ENCODE measurements around the gene RALGAPA1.
"Not testable (repeated sequence)": the region's sequence is repeated elsewhere in the genome, so short reads cannot be mapped to it uniquely, and the experiment has no call there.

RALGAPA1 gene

DNA sequence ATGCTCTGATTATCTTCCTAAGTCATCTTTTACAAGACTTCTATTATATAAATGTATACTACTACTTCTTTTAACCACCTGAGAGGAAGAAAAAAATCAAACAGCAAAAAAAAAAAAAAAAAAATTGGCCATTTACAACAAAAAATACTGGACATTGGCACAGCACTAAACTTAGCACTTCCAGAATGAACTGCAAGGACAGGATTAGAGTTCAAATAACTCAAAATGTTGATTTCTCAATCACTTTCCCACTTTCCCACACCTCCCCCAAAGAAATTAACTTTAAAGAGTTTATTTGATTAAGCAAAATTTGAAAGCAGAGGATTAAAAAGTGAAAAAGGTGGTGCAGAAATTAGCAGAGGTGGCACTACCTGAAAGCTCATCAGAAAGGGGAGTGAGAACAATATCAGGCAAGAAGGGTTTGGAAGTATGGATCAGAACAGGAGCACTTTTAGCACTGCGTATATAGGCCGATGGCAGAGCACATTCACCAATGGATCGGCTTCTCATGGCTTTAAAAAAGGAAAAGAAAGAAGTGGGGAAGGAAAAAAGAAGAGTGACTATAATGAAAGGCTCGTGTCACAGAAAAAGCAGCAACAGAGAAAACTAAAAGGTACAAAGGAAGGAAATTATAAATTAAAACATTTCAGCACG is 109.2 kb downstream of the RALGAPA1 start:
- DNase-seq (ENCODE audit: low read depth): no peak

DNA sequence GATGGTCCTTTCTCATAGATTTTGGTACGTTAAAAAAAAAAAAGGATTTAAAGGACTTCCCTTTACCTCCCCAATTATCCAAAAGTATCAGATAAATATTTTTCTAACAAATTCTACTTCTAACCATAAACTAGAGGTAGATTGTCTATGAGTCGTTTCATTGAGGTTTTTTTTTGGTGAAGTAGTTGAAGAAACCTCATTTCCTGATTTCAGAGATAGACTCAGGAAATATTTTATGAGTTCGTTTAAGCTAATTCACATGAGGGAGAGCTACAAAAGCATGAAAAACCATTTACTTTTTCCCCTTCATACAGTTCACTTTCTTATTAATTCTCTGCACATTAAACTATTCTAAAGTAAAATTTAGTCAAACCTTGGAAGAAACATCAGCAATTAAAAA is 112.5 kb downstream of the RALGAPA1 start:
- DNase-seq (ENCODE audit: low read depth): no peak

DNA sequence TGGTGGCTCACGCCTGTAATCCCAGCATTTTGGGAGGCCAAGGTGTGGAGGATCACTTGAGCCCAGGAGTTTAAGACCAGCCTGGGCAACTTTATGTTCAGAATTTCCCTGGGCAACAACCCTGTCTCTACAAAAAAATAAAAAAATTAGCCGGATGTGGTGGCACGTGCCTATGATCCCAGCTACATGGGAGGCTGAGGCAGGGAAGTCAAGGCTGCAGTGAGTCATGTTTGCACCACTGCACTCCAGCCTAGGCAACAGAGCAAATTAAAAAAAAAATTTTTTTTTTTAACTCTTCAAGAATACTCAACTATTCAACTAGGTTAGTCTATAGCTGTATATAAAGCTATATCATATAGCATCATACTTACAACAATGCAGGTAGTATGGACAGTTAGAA is 113.0 kb downstream of the RALGAPA1 start:
- no peak for DNase-seq (ENCODE audit: low read depth)

DNA sequence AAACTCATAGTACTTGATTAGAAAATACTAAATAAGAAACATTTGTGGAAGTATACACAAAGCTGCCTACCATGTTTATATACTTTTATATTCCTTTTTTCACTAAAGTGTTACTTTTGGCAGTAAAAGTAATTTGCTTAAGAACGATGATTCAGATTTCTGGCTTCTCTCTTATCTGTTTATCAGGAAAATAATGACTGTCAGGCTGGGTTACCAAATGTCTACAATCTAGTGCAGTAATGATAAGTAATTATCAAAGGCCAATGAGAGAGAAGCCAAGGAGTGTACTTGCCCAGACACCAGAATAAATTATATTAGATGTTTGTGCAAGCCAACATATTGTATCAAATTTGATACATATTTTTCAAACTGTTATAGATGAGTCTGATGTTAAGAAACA is 113.4 kb downstream of the RALGAPA1 start:
- DNase-seq (ENCODE audit: low read depth): no peak

DNA sequence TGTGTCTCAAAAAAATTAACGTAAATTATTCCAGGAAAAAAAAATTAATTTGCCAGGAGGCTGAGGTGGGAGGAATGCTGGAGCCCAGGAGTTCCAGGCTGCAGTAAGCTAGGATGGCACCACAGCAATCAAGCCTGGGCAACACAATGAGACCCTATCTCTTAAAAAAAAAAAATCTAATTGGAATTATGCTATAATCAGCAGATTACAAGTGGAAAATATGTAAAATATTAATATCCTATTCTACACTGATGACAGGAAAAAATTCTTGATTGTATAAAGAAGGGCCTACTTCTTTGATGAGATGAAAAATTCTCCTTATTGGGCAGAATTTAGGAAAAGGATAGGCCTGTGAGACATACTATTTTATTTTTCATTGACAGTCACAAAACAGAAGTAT is 114.0 kb downstream of the RALGAPA1 start:
- DNase-seq (ENCODE audit: low read depth): no peak

DNA sequence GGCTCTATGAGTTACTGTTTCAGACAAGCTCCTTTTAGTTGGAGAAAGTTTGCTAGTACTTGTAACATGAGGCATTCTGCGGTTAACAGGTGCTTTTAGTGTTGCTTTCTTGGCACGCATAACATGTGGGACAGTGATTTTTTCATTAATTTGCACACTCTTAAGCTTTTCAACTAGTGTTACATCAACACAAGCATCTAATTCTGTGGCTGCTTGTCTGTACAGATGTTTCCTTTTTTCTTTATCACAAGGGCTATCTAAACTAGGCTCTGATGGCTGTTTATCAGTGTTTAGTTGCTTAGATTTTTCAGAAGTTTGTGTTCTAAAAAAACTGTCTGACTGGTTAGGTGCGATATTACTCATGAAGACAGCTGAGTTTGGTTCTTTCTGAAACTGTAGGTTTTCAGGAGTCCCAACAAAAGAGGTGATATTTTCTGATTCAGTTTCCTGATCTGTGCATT is 120.1 kb downstream of the RALGAPA1 start:
- no peak for DNase-seq (ENCODE audit: low read depth)

DNA sequence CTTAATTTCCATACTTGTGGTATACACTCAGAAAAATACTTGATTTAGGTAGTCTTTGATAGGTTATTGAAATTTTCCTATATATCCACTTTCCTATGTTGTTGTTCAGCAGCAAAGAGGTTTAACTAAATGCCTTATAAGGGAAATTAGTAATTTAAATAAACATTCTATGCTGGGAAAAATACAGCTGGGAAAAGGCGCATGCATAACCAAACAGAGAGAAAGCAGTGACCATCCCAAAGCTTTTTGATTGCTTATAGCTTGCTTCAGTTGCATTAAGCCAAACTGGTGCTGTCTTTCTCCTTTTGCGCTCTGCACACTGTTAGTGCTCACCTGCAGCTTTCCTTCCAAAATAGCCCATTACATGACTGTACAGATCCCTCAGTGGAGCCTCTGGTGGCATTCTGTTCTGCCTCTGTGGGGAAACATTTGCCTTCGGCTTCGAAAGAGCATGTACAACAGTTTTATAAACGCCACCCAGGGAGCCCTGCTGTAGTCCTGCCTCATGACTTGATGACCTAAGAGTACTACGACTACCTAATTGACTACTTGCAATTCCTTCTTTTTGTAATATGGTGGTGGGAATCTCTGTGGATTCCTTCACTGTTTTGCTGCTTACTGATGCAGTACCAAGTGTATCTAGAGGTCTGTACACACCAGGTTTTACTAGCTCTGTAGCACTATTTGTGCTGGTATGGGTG is 120.8 kb downstream of the RALGAPA1 start:
- DNase-seq (ENCODE audit: low read depth): no peak

DNA sequence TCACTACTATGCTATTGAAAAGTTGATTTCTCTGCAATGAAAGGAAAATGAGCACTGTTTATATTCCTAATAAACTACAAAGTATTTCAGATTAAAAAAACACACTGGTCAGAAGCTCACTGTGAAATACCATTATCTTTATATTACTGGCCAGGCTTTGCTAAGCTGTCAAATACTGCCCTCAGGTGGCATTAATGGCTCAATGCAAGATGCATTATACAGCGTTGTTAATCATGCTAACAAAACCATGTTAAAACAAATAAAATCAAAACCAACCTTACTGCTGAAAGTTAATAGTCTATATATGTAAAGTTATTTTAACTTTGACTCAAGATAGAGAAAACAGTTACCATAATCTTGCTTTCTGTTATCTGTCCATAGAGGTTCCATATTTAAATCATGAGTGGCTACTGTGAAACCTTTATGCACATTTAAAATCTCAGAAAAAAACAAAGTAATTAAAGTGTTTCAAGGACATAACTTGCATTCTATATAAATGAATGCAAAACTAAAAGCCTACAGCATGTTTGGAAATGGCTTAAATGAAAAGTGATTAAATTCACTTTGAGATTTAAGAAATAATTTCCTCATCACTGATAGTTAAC is 121.7 kb downstream of the RALGAPA1 start:
- DNase-seq (ENCODE audit: low read depth): no peak

DNA sequence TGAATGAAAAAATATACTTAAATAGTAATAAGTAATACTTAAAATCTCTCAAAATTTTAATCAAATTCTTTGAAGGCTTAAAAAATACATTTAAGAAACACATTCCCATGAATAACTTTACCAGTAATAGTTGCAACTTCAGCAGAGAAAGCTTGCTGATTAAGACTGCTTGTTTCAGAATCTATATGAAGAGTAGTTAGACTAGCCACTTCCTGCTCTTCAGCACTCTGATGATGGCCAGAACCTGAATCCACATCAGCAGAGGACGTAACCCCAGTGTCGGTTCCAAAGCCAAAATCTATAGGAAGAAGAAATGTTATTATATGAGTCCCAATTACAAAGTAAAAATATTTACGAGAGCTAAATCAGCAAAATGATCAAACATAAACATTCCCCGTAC is 125.4 kb downstream of the RALGAPA1 start:
- DNase-seq (ENCODE audit: low read depth): not testable (repeated sequence)

DNA sequence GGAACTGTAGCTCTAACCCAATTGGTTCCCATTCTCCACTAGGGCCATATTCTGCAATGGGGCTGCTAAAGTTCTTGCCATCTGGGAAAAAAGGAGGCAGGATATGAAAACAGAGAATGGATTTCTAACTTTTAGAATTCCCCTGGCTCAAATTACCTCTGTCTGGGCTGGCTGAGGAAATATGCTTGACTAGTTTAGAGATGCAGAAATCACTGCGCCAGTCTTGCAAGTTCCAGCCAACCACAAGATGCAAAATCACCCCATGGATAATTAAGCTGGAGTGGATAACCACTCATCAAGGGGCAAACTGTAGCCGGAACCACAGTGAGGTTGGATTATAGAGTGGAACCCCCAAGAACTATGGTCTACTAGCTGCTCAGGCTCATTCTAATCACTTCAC is 126.3 kb downstream of the RALGAPA1 start:
- DNase-seq (ENCODE audit: low read depth): no peak

DNA sequence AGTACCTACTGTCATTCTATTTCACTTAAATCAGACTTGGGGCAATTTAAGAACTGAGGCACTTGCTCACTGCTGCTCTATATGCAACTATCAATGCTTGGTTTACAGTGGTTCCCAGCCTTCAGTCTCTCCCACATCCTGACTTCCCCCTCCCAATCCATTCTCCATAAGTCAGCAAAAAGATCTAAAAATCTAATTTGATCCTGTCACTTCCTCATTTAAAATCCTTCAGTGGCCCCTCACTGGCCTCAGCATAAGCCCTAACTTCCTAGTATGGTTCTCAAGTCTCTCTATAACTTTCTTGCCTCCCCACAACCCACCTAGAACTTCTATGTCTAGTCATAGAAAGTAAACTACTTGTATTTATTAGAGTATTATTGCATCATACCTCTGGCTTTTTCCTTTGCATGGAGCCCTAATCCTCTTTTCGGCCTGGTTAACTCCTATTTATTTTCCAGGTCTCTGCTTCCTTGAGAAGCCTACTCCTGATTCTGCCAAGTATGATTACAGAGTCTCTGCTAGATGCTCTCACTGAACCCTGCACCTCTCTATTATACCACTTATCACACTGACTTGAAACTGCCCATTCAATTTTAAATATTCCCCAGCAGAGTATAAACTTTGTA is 130.6 kb downstream of the RALGAPA1 start:
- DNase-seq (ENCODE audit: low read depth): no peak

DNA sequence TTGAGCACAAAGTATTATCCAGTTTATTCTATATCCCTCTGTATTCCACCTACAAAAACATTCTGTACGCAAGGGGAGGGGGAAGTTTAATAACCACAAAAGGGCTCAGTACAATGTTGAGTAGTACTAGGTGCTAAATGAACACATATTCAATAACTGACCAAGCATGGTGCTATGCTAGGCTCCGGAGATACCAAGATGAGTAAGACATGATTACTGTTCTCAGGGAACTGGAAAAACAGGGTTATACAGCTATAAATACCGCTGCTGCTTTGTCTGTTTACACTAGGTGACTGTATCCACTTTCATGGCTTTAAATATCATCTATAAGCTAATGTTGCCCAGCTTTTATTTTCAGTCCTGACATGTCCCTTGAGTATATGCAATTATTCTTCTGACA is 139.3 kb downstream of the RALGAPA1 start:
- no peak for DNase-seq (ENCODE audit: low read depth)

DNA sequence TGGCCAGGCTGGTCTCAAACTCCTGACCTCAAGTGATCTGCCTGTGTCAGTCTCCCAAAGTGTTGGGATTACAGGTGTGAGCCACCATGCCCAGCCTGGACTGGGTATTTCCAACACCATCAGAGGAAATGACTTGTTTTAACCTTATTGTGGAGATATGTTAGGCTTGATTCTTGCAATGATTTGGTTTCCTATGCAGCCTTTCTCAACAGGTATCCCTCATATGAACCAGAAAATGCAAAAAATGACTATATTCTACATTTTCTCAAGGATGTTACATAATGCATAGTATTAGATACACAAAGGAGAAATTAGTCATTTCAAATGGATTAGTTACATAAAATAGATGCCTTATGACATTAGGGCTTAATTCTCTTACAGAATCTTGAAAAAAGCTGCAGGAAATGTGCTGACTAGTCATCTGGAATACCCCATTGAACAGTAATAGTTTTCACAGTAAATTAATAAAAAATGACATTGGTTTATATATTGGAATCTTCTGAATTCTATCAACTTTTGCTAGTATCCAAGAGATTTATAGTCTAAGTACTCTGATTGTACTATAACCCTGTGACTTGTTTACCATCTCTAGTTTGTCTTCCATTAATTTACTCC is 142.6 kb downstream of the RALGAPA1 start:
- no peak for DNase-seq (ENCODE audit: low read depth)

DNA sequence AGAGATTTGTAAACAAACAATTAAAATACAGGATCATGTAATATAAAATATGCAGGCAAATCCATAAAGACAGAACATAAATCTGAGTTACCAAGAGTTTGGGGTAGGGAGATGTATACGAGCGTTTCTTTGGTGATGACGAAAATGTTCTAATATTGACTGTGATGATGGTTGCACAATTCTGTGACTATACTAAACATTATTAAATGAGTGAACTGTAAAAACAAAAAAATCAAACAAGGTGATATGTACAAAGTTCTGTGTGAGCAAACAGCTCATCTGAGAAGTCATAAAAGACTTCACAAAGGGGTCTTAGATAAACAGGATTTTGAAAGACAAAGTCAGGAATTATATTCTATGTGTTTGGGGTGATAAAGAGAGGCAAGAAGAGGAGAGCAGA is 147.2 kb downstream of the RALGAPA1 start:
- DNase-seq (ENCODE audit: low read depth): no peak

DNA sequence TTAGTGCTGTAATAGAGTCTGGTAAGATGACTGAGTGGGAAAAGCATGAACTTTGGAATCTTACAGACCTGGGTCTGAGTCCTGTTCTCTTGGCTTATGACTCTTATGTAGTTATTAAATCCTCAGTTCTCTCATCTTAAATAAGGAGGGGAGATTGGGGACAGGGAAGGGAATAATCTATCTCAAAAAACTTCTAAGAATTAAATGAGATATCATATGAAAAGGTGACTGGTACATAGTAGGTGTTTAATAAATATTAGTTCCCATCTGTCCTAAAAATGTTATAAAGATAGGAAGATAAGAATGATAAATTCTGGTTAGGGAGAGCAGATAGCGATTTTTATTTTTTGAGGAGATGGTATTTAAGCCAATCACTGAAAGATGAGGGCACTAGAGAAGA is 156.1 kb downstream of the RALGAPA1 start:
- DNase-seq (ENCODE audit: low read depth): no peak

DNA sequence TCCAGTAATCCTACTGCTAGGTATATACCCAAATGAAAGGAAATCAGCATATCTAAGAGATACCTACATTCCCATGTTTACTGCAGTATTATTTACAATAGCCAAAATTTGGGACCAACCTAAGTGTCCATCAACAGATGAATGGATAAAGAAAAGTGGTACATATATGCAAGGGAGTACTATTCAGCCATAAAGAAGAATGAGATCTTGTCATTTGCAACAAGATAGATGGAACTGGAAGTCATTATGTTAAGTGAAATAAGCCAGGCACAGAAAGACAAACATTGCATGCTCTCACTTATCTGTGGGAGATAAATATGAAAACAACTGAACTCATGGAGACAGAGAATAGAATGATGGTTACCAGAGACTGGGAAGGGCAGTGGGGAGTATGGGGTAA is 165.6 kb downstream of the RALGAPA1 start:
- DNase-seq (ENCODE audit: low read depth): no peak

DNA sequence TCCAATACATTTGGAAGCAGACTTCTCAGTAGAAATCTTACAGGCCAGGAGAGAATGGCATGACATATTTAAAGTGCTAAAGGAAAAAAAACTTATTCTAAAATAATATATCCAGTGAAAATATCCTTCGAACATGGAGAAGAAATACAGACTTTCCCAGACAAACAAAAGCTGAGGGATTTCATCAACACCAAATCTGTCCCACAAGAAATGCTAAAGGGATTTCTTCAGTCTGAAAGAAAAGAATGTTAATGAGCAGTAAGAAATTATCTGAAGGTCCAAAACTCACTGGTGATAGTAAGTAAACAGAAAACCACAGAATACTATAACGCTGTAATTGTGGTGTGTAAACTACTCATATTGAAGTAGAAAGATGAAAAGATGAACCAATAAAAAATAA is 171.2 kb downstream of the RALGAPA1 start:
- no peak for DNase-seq (ENCODE audit: low read depth)

DNA sequence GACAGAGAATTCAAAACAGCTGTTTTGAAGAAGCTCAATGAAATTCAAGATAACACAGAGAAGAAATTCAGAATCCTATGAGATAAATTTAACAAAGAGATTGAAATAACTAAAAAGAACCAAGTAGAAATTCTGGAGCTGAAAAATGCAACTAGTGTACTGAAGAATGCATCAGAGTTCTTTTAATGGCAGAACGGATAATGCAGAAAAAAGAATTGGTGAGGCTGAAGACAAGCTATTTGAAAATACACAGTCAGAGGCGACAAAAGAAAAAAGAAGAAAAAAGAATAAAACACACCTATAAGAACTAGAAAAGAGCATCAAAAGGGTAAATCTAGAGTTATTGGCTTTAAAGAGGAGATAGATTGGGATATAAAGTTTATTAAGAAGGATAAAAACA is 171.8 kb downstream of the RALGAPA1 start:
- DNase-seq (ENCODE audit: low read depth): no peak

DNA sequence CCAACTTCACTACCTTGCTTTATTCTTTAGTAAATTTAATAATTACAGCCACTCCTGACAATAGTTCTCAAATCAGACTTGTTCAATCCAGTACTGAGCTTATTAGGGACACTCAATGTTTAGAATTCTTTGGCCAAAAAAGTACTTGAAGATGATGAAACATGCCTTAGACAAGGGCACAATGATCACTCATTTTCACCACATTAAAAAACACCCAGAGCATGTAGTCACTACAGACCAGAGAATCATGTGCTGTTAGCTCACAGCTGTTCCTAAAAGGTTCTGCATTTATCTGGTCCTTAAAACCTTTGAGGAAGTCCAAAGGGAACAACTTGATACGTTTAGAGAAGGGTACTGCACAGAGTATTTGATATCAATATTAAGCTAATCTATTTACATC is 176.4 kb downstream of the RALGAPA1 start:
- DNase-seq (ENCODE audit: low read depth): no peak

DNA sequence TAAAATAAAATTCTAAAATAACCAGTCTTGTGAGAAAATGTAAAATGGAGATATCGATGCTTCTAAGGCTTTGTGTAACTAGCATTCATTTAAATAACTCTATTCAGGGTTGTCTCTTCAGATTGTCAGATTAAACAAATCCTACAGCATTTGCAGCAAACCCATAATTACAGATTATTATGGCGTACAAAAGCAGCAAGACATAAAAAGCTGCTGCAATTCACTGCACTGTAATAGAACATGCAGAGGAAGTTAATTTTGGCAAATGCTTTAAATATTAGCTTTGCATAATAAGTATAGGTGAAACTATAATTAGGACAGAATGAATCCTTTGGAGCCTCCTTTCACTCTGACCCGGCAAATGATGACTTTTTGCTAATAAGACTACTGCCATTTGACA is 176.8 kb downstream of the RALGAPA1 start:
- no peak for DNase-seq (ENCODE audit: low read depth)

DNA sequence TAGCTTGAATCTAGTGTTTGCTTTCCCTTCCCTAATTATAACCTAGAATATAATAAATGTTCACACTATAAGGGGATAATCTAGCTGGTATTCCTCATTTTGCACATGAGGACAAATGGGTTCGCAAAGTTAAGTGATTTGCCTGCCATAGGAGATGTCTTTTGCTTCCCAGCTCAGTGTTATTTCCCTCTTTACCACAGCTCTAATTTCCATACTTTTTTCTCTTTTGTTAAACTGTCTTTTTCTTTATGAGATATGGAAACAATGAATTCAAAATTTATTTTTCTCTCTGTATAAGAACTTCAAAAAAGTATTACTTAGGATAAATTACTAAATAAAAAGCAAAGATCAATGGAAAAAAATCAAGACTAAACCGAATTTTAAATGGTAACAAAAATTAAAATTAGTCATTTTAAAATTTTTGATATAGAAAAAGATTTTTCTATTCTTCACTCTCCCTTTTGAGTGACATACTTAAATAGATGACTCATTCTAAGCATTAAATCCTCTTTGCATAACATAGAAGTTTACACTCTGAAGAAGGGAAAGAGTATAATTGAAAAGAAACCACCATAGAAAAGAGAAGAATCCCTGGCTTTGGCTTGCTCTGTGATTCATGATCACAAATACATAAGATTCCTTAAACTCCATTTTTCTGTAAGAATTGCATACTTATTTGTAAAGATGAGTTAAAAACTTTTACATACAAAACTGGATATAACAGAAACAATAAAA is 177.9 kb downstream of the RALGAPA1 start:
- DNase-seq (ENCODE audit: low read depth): no peak

DNA sequence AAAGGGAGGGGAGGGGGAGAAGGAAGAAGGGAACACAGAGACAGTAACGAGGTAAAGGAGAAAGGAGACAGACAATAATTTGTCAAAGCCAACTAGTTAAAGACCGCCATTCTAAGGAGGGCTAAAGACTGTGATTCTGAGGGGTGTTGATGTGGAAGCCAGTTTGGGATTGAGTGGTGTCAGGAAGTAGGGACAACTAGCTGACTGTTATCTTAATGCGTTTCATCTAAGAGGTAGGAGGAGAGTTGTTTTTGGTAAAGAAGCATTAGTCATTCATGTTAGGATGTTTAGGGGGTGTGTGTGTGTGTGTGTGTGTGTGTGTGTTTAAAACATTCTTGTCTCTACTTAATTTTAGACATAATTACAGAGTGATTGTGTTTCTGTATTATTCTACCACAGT is 180.1 kb downstream of the RALGAPA1 start:
- no peak for DNase-seq (ENCODE audit: low read depth)
